B cell (primary cell): ENCODE measurements around the gene LBHD1. TPM values are rescaled to one million over a fixed set of nuclear protein-coding genes. Genes with fewer than 3 reads are reported as not detected.

ENCODE experiments used
- ATAC-seq: fragments of 200-7000 bp; cut with Tn5 transposase; one replicate; pipeline ENCODE4 v1.10.0; 2021; ENCODE audit warnings: low read depth, mild to moderate bottlenecking, moderate number of reproducible peaks, moderate library complexity
- CTCF ChIA-PET: fragments of 350-600 bp; sonication (Branson Sonifier 250); formaldehyde crosslinking; loops from one replicate; lab custom pipeline; 2021; ENCODE audit warnings: antibody characterized with exemption, inconsistent platforms; lab: Charles Lee
- POLR2A ChIA-PET: fragments of 350-600 bp; sonication (Branson Sonifier 250); formaldehyde crosslinking; loops from one replicate; lab custom pipeline; 2021; ENCODE audit warnings: antibody characterized with exemption; lab: Charles Lee
- DNase-seq: peaks from one replicate; pipeline ENCODE4 v3.0.0; 2013
- H2AFZ ChIP-seq: 2 replicates; pipeline ENCODE4 v1.6.1; 2012; ENCODE audit warnings: mild to moderate bottlenecking, low read depth, low read length; ENCODE audit not compliant: insufficient read depth, poor library complexity, severe bottlenecking
- H3K27ac ChIP-seq, 2 donors: 1 replicate in 1 of 2; 2 replicates in 1 of 2; pipeline ENCODE4 v1.5.1; 2012 to 2013; ENCODE audit warnings: low read length in 2 of 2, mild to moderate bottlenecking in 2 of 2, moderate library complexity in 1 of 2
- H3K27me3 ChIP-seq, 4 experiments: fragments of 200-600 bp in 1 of 4; sonication (generic) in 1 of 4; replicated peaks in 1 of 4; 1 replicate in 2 of 4; 2 replicates in 2 of 4; pipeline versions ENCODE4 v1.6.1 to v1.7.0; 2013 to 2016; ENCODE audit warnings: low read length in 3 of 4, mild to moderate bottlenecking in 2 of 4, mixed read lengths in 1 of 4, moderate library complexity in 1 of 4; ENCODE audit not compliant: insufficient read depth in 4 of 4, control insufficient read depth in 3 of 4; ENCODE audit errors: control extremely low read depth in 1 of 4
- H3K36me3 ChIP-seq, 2 experiments: replicated peaks in 1 of 2; 1 replicate in 1 of 2; 2 replicates in 1 of 2; pipeline versions ENCODE4 v1.6.1 to v1.7.1; 2013; ENCODE audit warnings: low read length in 1 of 2; ENCODE audit not compliant: insufficient read depth in 2 of 2, control insufficient read depth in 1 of 2; ENCODE audit errors: control extremely low read depth in 1 of 2, extremely low read depth in 1 of 2
- H3K4me1 ChIP-seq, 2 donors: fragments of 200-600 bp in 1 of 2; sonication (generic) in 1 of 2; 1 replicate in 1 of 2; 2 replicates in 1 of 2; pipeline versions ENCODE4 v1.5.1 to v1.6.1; 2013 to 2017; ENCODE audit warnings: low read length in 2 of 2; ENCODE audit not compliant: control insufficient read depth in 2 of 2, insufficient read depth in 2 of 2
- H3K4me2 ChIP-seq: replicated peaks from 2 replicates; pipeline ENCODE3; 2012; ENCODE audit warnings: mild to moderate bottlenecking, low read depth, low read length; ENCODE audit not compliant: poor library complexity, severe bottlenecking
- H3K4me3 ChIP-seq, 5 experiments: fragments of 200-600 bp in 1 of 5; sonication (generic) in 1 of 5; 1 replicate in 3 of 5; 2 replicates in 2 of 5; pipeline versions ENCODE4 v1.5.1 to v1.7.0; 2011 to 2016; ENCODE audit warnings: low read length in 4 of 5, mild to moderate bottlenecking in 4 of 5, low read depth in 2 of 5, control low read depth in 1 of 5, moderate library complexity in 1 of 5; ENCODE audit not compliant: insufficient read depth in 1 of 5; ENCODE audit errors: control extremely low read depth in 1 of 5, extremely low read depth in 1 of 5
- H3K79me2 ChIP-seq: fragments of 200-600 bp; sonication (generic); one replicate; pipeline ENCODE4 v1.6.0; 2016; ENCODE audit warnings: low read length; ENCODE audit not compliant: control insufficient read depth, insufficient read depth
- H3K9ac ChIP-seq: fragments of 200-600 bp; sonication (generic); 2 replicates; pipeline ENCODE4 v1.6.1; 2017; ENCODE audit warnings: mild to moderate bottlenecking, low read length, moderate library complexity
- H3K9me3 ChIP-seq, 3 donors: one replicate each; pipeline versions ENCODE4 v1.6.1 to v1.7.1; 2013; ENCODE audit warnings: low read length in 2 of 3; ENCODE audit not compliant: control insufficient read depth in 2 of 3, insufficient read depth in 1 of 3; ENCODE audit errors: control extremely low read depth in 1 of 3
- H4K20me1 ChIP-seq: 2 replicates; pipeline ENCODE4 v1.6.0; 2012; ENCODE audit warnings: mild to moderate bottlenecking, low read length; ENCODE audit not compliant: insufficient read depth, control insufficient read depth, poor library complexity, severe bottlenecking
- H3K27ac Mint-ChIP-seq: one replicate; pipeline ENCODE4 v1.8.0; 2021; ENCODE audit warnings: mixed read lengths
- H3K27me3 Mint-ChIP-seq: one replicate; pipeline ENCODE4 v1.8.0; 2021; ENCODE audit warnings: mixed read lengths
- H3K4me1 Mint-ChIP-seq: one replicate; pipeline ENCODE4 v1.8.0; 2021; ENCODE audit warnings: mixed read lengths
- H3K4me3 Mint-ChIP-seq: one replicate; pipeline ENCODE4 v1.8.0; 2021; ENCODE audit warnings: mixed read lengths
- H3K9me3 Mint-ChIP-seq: one replicate; pipeline ENCODE4 v1.8.0; 2022; ENCODE audit warnings: mixed read lengths; ENCODE audit not compliant: insufficient read depth
- EZH2 ChIP-seq: IDR thresholded peaks from 2 replicates; pipeline ENCODE4 v1.6.1; 2012; ENCODE audit warnings: borderline replicate concordance, low read depth, mild to moderate bottlenecking, moderate library complexity, low read length; ENCODE audit not compliant: insufficient read depth, poor library complexity, severe bottlenecking
- WGBS: methylation state at CpG from one replicate; pipeline ENCODE4 v1.1.5; 2013; ENCODE audit warnings: missing lambda C conversion rate; ENCODE audit not compliant: insufficient coverage; 5-methylcytosine and 5-hydroxymethylcytosine counted together
- intact Hi-C: fragments of 100-400 bp; cut with micrococcal nuclease; formaldehyde crosslinking; loops from one replicate; pipeline ENCODE4 v1.10.0; 2022
- polyA plus RNA-seq: library from polyadenylated mRNA; depleted of rRNA; stranded (reverse); fragments of >200 nt; gene quantifications from 2 replicates; pipeline ENCODE4 v1.2.3, GENCODE V29; 2012
- total RNA-seq, 2 donors: library from RNA; stranded (reverse); fragments of 120-200 nt in 1 of 2; gene quantifications; 1 replicate in 1 of 2; 2 replicates in 1 of 2; pipeline versions ENCODE4 v1.2.3 to v1.2.4, GENCODE V29; 2013 to 2022
- TF ChIP-seq, protein P1 (sequence below): fragments of 200-600 bp; IDR thresholded peaks from one replicate; pipeline ENCODE4 v1.8.0; 2022; ENCODE audit warnings: antibody characterized with exemption, mild to moderate bottlenecking

The LBHD1 gene
- total and polyA plus RNA-seq, 2 donors (not counting 1 experiment from before 2014, with no cell fraction given), result 19.3 to 33.3 TPM

DNA sequence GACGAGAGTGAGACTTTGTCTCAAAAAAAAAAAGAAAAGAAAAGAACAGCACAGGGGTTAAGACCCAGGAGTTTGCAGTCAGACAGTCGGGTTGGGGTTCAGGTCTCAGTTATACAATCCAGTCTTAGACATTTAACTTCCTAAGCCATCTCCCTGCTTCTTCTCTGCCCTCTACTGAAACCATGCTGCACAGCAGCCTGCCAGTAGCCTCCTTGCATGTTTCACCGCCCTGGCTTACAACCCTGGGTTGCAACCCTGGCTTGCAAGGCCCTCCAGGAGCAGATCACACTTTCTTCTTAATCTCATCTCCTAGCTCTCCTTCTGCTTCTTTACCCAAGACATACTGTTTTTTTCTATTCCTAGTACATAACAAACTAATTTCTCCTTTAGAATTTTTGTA, 44.4 kb downstream of the LBHD1 start:
- TF ChIP-seq, protein P1, sequence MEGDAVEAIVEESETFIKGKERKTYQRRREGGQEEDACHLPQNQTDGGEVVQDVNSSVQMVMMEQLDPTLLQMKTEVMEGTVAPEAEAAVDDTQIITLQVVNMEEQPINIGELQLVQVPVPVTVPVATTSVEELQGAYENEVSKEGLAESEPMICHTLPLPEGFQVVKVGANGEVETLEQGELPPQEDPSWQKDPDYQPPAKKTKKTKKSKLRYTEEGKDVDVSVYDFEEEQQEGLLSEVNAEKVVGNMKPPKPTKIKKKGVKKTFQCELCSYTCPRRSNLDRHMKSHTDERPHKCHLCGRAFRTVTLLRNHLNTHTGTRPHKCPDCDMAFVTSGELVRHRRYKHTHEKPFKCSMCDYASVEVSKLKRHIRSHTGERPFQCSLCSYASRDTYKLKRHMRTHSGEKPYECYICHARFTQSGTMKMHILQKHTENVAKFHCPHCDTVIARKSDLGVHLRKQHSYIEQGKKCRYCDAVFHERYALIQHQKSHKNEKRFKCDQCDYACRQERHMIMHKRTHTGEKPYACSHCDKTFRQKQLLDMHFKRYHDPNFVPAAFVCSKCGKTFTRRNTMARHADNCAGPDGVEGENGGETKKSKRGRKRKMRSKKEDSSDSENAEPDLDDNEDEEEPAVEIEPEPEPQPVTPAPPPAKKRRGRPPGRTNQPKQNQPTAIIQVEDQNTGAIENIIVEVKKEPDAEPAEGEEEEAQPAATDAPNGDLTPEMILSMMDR, result no peak
- TF ChIP-seq EZH2, result no peak
- Histone ChIP-seq H3K9ac (no peak overlapping the region), H2AFZ (no peak overlapping the region), H3K27me3 (no peaks in the 10 kb centered on the region), H3K9me3 (no peaks in the 10 kb centered on the region), H3K36me3 (peaks cover 26 to 64% of the 10 kb centered on the region in 2 experiments), H3K4me2 (no peak overlapping the region), H3K27ac (no peak overlapping the region), H4K20me1 (no peaks in the 10 kb centered on the region), H3K4me1 (no peaks in the 10 kb centered on the region), H3K4me3 (no peak overlapping the region), H3K79me2 (peaks cover 7% of the 10 kb centered on the region)
- WGBS, result 89% methylated on average over 2 of the region's 3 CpGs
- DNase-seq, result no peak
- ChIA-PET CTCF (interaction anchor here (0.6 to 1.5 kb wide), 2 partner anchors 16 to 70 kb away, joined by 3 to 4 read pairs; no protein-coding TSS in a partner anchor), POLR2A (interaction anchor here (0.7 to 1.1 kb wide), 2 partner anchors 19 to 25 kb away, joined by 4 read pairs; partner anchors contain the start of gene INTS5)
- intact Hi-C loops, result no loop called here
- Mint-ChIP-seq H3K4me1 (no peaks in the 10 kb centered on the region), H3K4me3 (no peak overlapping the region), H3K27me3 (no peaks in the 10 kb centered on the region), H3K27ac (peak overlapping the region; percentile 59), H3K9me3 (no peaks in the 10 kb centered on the region)
- ATAC-seq, result no peak

DNA sequence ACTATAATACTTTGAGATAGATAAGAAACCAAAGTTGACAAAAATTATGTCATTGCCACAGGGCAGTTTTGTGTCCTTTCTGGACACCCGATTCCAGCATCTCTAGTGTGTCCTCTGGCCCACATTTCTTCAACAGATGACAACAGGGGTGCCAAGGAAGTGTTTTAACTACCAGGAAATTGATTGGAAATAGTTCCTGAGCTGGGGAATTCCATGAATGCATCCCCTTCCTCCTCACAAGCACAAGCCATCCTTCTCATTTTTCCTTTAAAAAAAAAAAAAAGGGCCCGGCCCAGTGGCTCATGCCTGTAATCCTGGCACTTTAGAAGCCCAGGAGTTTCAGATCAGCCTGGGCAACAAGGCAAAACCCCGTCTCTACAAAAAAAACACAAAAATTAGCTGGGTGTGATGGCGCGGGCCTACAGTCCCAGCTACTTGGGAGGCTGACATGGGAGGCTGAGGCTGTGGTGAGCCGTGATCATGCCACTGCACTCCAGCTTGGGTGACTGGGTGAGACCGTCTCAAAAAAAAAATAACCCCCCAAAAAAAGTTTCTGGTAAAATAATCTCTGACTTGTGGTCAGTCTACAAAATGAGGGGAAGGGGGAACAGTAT, 49.5 kb downstream of the LBHD1 start:
- Histone ChIP-seq H3K9me3 (no peaks in the 10 kb centered on the region), H3K4me3 (peak overlapping the region in 1 of 5 experiments; percentile 80), H3K27ac (peak overlapping the region; percentile 88 to 98), H3K4me1 (peaks cover 11 to 19% of the 10 kb centered on the region in 2 donors), H2AFZ (peak overlapping the region; percentile 85), H3K9ac (peak overlapping the region; percentile 93), H4K20me1 (no peaks in the 10 kb centered on the region), H3K27me3 (no peaks in the 10 kb centered on the region), H3K79me2 (peaks cover 13% of the 10 kb centered on the region), H3K4me2 (peak overlapping the region; percentile 92), H3K36me3 (peaks cover 7 to 27% of the 10 kb centered on the region in 2 experiments)
- 83% methylated on average over 1 of the region's 7 CpGs for WGBS
- no peak for ATAC-seq
- peaks cover 23% of the 10 kb centered on the region for H3K4me1 Mint-ChIP-seq
- ChIA-PET CTCF (interaction anchor here (0.6 to 4.4 kb wide), 14 partner anchors 8 to 258 kb away, joined by 3 to 35 read pairs (median 4); partner anchors contain the start of genes C11orf98, CSKMT, EML3 and LBHD1), POLR2A (interaction anchor here (0.6 to 3.6 kb wide), 12 partner anchors 15 to 229 kb away, joined by 3 to 33 read pairs (median 6); partner anchors contain the start of genes BSCL2, C11orf98, CSKMT and GNG3)
- intact Hi-C loops, result loop anchor here (1.0 to 2.0 kb wide), 8 partner anchors 10 to 139 kb away; partner anchors contain the start of genes C11orf98, CSKMT, EML3 and GANAB
- H3K4me3 Mint-ChIP-seq, result peak overlapping the region; percentile 98
- no peak for TF ChIP-seq EZH2
- TF ChIP-seq, protein P1, result no peak
- H3K27ac Mint-ChIP-seq, result peak overlapping the region; percentile 90
- H3K9me3 Mint-ChIP-seq, result no peaks in the 10 kb centered on the region
- no peaks in the 10 kb centered on the region for H3K27me3 Mint-ChIP-seq
- no peak for DNase-seq
